Breast epithelium (tissue), 4 donors: Measurements from ENCODE around the gene CCP110. TPM values are rescaled to one million over a fixed set of nuclear protein-coding genes. Genes with fewer than 3 reads are reported as not detected.
"Not testable (repeated sequence)": the region's sequence is repeated elsewhere in the genome, so short reads cannot be mapped to it uniquely, and the experiment has no call there.

Experiments used
- DNase-seq, 2 donors: peaks; one replicate each; pipeline ENCODE4 v3.0.0-alpha.2; 2019; ENCODE audit warnings: low spot score in 2 of 2
- H3K27ac ChIP-seq, 2 donors: fragments of 200-600 bp; sonication (generic) in 1 of 2; one replicate each; pipeline ENCODE4 v1.5.1; 2016 to 2019; ENCODE audit warnings: mild to moderate bottlenecking in 1 of 2
- H3K27me3 ChIP-seq, 2 donors: fragments of 200-600 bp; sonication (generic) in 1 of 2; one replicate each; pipeline versions ENCODE4 v1.5.1 to v1.6.0; 2017 to 2019; ENCODE audit warnings: control low read depth in 1 of 2, mild to moderate bottlenecking in 1 of 2
- H3K36me3 ChIP-seq: fragments of 200-600 bp; one replicate; pipeline ENCODE4 v1.5.1; 2019
- H3K4me1 ChIP-seq, 2 donors: fragments of 200-600 bp; sonication (generic); one replicate each; pipeline ENCODE4 v1.5.1; 2016 to 2019; ENCODE audit warnings: control low read depth in 1 of 2
- H3K4me3 ChIP-seq, 3 donors: fragments of 200-600 bp; sonication (generic); 1 replicate in 2 of 3; 2 replicates in 1 of 3; pipeline ENCODE4 v1.5.1; 2016 to 2019; ENCODE audit warnings: mild to moderate bottlenecking in 3 of 3, moderate library complexity in 2 of 3
- H3K9me3 ChIP-seq, 2 donors: fragments of 200-600 bp; sonication (generic) in 1 of 2; one replicate each; pipeline ENCODE4 v1.5.1; 2016 to 2019; ENCODE audit warnings: control low read depth in 1 of 2
- POLR2A ChIP-seq: fragments of 450-650 bp; IDR thresholded peaks from one replicate; pipeline ENCODE4 v1.6.1; 2016; ENCODE audit warnings: antibody characterized with exemption, mild to moderate bottlenecking, moderate library complexity
- POLR2AphosphoS5 ChIP-seq, 3 donors: sonication (generic); formaldehyde crosslinking; IDR thresholded peaks; one replicate each; pipeline ENCODE4 v1.6.1; 2017; ENCODE audit warnings: antibody characterized with exemption in 3 of 3
- intact Hi-C: fragments of 100-400 bp; cut with DNase I; formaldehyde crosslinking; loops from one replicate; pipeline ENCODE4 v1.15.1; 2023; ENCODE audit warnings: low total_unique reads
- total RNA-seq, 3 donors: library from RNA; depleted of rRNA; stranded (reverse); fragments of >200 nt; gene quantifications; one replicate each; pipeline ENCODE4 v1.1.0, GENCODE V29; 2016
- TF ChIP-seq, protein P1 (sequence below), 3 donors: fragments of 450-650 bp; IDR thresholded peaks; one replicate each; pipeline ENCODE4 v1.5.1; 2016 to 2017; ENCODE audit warnings: antibody characterized with exemption in 3 of 3, mild to moderate bottlenecking in 3 of 3, moderate library complexity in 3 of 3

The CCP110 gene
- total RNA-seq, 3 donors from 2014 or later: 13.9 to 33.5 (median 31.5) TPM

DNA sequence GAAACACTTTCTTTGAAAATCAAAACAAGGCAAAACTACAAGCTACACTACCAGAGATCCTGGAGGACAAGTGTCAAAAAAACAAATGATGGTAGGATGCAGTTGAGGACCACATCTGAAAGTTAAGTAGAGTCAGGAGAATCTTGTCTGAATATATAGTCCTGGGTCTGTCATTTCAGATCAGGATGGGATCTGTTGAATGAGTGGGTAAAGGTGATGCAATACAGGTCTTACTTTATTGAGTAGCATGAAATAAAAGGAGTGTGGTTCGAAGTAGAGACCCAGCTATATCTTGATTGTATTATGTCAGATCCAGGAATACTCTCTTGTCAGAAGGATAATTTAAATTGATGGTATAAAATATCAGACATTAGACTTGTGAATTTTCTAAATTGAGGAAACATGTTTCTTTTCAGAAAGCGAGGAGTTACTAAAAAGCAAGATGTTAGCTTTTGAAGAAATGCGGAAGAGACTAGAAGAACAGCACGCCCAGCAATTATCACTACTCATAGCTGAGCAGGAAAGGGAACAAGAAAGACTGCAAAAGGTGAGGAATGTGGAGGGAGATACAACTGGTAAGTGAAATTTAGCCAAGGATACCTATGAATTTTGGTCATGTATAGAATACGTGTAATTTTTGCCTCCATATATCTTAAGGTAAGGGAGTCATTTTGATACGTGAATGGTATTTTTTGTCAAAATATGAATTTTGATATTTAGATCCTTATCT lies 16.7 kb downstream of the CCP110 start:
- no peaks in the 10 kb centered on the region for H3K36me3 ChIP-seq
- intact Hi-C loops: no loop called here
- no peak for DNase-seq

DNA sequence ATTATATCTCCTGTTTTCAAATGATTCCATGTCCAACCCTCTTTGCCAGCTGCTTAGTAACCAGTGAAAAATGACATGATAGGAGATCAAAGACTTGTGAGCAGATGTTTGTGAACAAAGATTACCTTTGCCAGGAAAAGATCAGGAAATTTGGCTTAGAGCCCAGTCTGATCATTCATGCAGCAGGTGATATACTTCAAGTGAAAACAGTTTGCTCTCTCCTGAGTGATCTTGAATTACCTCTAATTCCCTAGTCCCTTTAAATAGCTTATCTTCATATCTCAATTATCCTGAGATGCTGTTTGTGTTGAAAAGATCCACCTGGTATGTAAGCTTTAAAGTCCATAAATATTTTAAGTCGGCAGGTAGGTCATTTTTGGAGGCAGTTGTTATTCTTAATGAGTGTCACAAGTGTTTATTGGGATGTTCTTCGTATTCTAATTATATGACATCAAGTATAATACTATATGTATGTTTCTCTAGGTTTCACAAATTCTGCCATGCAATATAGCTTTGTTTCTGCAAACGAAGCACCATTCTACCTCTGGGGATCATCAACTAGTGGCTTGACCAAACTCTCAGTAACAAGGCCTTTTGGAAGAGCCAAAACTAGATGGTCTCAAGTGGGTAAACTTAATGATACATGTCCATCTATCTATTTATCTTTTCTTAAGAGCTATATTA lies 18.5 kb downstream of the CCP110 start:
- Histone ChIP-seq H3K27me3 (no peaks in the 10 kb centered on the region), H3K27ac (no peak overlapping the region), H3K4me3 (no peak overlapping the region), H3K4me1 (no peaks in the 10 kb centered on the region), H3K9me3 (no peaks in the 10 kb centered on the region), H3K36me3 (peaks cover 8% of the 10 kb centered on the region)
- TF ChIP-seq, protein P1, sequence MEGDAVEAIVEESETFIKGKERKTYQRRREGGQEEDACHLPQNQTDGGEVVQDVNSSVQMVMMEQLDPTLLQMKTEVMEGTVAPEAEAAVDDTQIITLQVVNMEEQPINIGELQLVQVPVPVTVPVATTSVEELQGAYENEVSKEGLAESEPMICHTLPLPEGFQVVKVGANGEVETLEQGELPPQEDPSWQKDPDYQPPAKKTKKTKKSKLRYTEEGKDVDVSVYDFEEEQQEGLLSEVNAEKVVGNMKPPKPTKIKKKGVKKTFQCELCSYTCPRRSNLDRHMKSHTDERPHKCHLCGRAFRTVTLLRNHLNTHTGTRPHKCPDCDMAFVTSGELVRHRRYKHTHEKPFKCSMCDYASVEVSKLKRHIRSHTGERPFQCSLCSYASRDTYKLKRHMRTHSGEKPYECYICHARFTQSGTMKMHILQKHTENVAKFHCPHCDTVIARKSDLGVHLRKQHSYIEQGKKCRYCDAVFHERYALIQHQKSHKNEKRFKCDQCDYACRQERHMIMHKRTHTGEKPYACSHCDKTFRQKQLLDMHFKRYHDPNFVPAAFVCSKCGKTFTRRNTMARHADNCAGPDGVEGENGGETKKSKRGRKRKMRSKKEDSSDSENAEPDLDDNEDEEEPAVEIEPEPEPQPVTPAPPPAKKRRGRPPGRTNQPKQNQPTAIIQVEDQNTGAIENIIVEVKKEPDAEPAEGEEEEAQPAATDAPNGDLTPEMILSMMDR (IDR thresholded peaks at IDR 0.05): no peak
- TF ChIP-seq POLR2A: no peak
- DNase-seq: no peak
- intact Hi-C loops: no loop called here

More for the DNA sequence above, 16.7 kb downstream of the CCP110 start:
- TF ChIP-seq, protein P1 (IDR thresholded peaks at IDR 0.05): no peak
- TF ChIP-seq POLR2A: no peak
- TF ChIP-seq POLR2AphosphoS5 (IDR thresholded peaks at IDR 0.05): no peak
- Histone ChIP-seq H3K4me3 (no peak overlapping the region), H3K27me3 (no peaks in the 10 kb centered on the region), H3K9me3 (no peaks in the 10 kb centered on the region), H3K4me1 (no peaks in the 10 kb centered on the region), H3K27ac (no peak overlapping the region)

DNA sequence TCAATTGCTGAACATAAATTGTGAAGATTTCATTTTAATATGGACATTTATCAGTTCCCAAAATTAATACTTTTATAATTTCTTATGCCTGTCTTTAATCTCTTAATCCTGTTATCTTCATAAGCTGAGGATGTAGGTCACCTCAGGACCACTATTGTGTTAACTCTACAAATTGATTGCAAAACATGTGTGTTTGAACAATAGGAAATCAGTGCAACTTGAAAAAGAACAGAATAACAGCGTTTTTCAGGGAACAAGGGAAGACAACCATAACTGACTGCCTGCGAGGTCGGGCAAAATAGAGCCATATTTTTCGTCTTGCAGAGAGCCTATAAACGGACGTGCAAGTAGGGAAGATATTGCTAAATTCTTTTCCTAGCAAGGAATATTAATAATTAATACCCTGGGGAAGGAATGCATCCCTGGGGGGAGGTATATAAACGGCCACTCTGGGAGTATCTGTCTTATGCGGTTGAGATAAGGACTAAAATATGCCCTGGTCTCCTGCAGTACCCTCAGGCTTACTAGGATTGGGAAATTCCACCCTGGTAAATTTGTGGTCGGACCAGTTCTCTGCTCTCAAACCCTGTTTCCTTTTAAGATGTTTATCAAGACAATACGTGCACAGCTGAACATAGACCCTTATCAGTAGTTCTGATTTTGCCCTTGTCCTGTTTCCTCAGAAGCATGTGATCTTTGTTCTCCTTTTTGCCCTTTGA lies 19.7 kb downstream of the CCP110 start:
- H3K4me1 ChIP-seq, DNase-seq, H3K27ac ChIP-seq, H3K9me3 ChIP-seq, H3K36me3 ChIP-seq, H3K4me3 ChIP-seq, H3K27me3 ChIP-seq, intact Hi-C loops: not testable (repeated sequence)

DNA sequence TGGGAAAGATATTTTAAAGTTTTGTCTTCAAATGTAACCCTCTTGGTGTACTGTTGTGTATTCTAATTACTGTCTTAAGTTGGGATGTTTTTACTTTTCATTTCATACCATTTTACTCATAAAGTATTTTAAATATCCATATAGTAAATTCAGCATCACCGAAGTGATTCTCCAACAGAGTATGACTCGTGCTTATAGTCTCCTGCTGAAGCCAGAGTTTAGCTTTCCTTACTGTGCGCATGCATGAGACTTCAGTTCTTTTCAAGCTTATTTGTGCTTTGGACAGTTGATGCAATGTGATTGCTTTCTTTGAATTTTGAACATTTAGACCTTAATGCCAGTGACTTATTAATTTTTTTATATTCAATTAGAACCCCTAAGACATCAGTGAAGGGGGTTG lies 24.4 kb downstream of the CCP110 start:
- TF ChIP-seq, protein P1 (IDR thresholded peaks at IDR 0.05): no peak
- no peak for TF ChIP-seq POLR2A
- TF ChIP-seq POLR2AphosphoS5 (IDR thresholded peaks at IDR 0.05): no peak
- no peak for DNase-seq
- peaks cover 8% of the 10 kb centered on the region for H3K36me3 ChIP-seq
- no peaks in the 10 kb centered on the region for H3K9me3 ChIP-seq
- H3K27me3 ChIP-seq: no peaks in the 10 kb centered on the region
- no peak overlapping the region for H3K27ac ChIP-seq
- no peak overlapping the region for H3K4me3 ChIP-seq
- intact Hi-C loops: no loop called here
- H3K4me1 ChIP-seq: no peaks in the 10 kb centered on the region

DNA sequence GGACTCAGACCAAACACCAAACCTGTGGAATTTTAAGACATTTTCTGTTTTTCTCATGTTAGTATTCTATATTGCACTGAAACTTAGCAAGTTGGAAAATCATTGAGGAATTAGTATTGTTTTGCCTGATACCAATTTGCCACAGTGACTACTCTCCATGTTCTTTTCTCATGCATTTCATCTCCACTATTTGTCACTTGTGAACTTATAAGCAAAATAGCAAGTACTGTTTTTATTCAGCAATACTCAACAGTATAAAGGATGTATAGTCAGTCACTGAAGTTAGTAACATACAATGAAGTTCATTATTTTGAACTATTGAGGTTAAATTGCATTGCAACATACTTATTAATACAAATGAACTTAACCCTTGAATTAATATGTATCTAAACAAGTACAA lies 25.9 kb downstream of the CCP110 start:
- H3K4me1 ChIP-seq: no peaks in the 10 kb centered on the region
- H3K27me3 ChIP-seq: no peaks in the 10 kb centered on the region
- no peak overlapping the region for H3K4me3 ChIP-seq
- DNase-seq: no peak
- peaks cover 8% of the 10 kb centered on the region for H3K36me3 ChIP-seq
- intact Hi-C loops: no loop called here
- no peak for TF ChIP-seq POLR2A
- TF ChIP-seq, protein P1 (IDR thresholded peaks at IDR 0.05): no peak
- no peak for TF ChIP-seq POLR2AphosphoS5 (IDR thresholded peaks at IDR 0.05)
- H3K9me3 ChIP-seq: no peaks in the 10 kb centered on the region
- H3K27ac ChIP-seq: no peak overlapping the region
